T-helper 1 cell treated with Interleukin-12 subunit alpha and Interleukin-12 subunit beta and Interleukin-4 antibody, amounts not matched to agents 30 μg/mL and 1 μg/mL, for 36 hours (primary cell): ENCODE results near the gene NUTM2A.
"Not testable (repeated sequence)": the region's sequence is repeated elsewhere in the genome, so short reads cannot be mapped to it uniquely, and the experiment has no call there.

ENCODE experiments used
- H3K27ac Mint-ChIP-seq: one replicate; pipeline ENCODE4 v1.8.0; 2021; ENCODE audit warnings: mild to moderate bottlenecking, mixed read lengths
- H3K27me3 Mint-ChIP-seq: one replicate; pipeline ENCODE4 v1.8.0; 2021; ENCODE audit warnings: low read depth, mixed read lengths
- H3K36me3 Mint-ChIP-seq: one replicate; pipeline ENCODE4 v1.8.0; 2021; ENCODE audit warnings: low read depth, mixed read lengths
- H3K4me1 Mint-ChIP-seq: one replicate; pipeline ENCODE4 v1.8.0; 2021; ENCODE audit warnings: low read depth, mixed read lengths
- H3K4me3 Mint-ChIP-seq: one replicate; pipeline ENCODE4 v1.8.0; 2021; ENCODE audit warnings: mild to moderate bottlenecking, moderate library complexity, mixed read lengths
- H3K9me3 Mint-ChIP-seq: one replicate; pipeline ENCODE4 v1.8.0; 2021; ENCODE audit warnings: mixed read lengths

The NUTM2A gene

DNA sequence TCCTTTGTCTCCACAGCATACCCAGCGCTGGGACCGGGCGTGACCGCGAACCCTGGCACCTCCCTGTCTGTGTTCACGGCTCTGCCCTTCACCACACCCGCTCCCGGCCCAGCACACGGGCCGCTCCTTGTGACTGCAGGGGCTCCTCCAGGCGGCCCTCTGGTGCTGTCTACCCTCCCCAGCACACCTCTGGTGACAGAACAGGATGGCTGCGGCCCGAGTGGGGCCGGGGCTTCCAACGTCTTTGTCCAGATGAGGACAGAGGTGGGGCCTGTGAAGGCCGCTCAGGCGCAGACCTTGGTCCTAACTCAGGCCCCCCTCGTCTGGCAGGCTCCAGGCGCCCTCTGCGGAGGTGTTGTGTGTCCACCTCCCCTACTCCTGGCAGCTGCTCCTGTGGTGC, 3.0 kb downstream of the NUTM2A start:
- H3K4me3 Mint-ChIP-seq, H3K36me3 Mint-ChIP-seq, H3K9me3 Mint-ChIP-seq, H3K27me3 Mint-ChIP-seq, H3K27ac Mint-ChIP-seq, H3K4me1 Mint-ChIP-seq: not testable (repeated sequence)

DNA sequence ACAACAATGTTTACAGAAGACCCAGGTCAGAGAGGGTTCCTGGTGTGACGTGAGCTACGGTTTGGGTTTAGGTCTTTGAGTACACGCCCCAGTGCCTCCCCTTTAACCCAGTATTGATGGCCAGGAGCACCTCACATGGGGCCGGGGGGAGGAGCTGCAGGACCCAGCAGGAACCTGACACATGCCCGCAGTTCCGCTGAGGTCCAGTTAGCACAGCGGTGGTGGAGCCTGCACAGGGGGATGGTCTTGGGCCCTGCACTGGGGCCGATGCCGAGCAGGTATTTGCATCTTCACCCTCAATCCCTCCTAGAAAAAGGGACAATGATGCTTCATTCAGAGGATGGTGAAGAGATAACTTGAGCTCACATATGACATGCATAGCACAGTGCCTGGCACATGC, 4.0 kb downstream of the NUTM2A start:
- not testable (repeated sequence) for H3K9me3 Mint-ChIP-seq, H3K4me3 Mint-ChIP-seq, H3K27me3 Mint-ChIP-seq, H3K4me1 Mint-ChIP-seq, H3K27ac Mint-ChIP-seq, H3K36me3 Mint-ChIP-seq

DNA sequence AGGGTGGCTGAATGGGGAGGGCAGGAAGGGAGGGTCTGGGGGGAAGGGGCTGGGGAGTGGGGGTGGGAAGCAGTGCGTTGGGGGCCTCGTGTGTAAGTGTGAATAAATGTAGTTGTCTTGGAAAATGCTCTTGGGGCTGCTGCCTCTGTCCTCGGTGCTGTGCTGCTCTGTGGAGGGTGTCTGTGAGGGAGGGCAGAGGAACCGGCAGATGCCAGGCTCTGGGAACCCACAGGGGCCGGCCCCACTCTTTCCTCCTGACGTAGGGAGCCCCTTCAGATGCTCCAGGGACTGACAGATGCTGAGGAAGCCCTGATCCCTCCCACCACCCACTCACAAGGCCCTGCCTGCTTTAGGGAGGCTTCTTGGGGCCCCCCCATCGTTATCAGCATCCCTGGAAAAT, 9.6 kb downstream of the NUTM2A start:
- H3K27ac Mint-ChIP-seq, H3K9me3 Mint-ChIP-seq, H3K27me3 Mint-ChIP-seq, H3K36me3 Mint-ChIP-seq, H3K4me1 Mint-ChIP-seq, H3K4me3 Mint-ChIP-seq: not testable (repeated sequence)

DNA sequence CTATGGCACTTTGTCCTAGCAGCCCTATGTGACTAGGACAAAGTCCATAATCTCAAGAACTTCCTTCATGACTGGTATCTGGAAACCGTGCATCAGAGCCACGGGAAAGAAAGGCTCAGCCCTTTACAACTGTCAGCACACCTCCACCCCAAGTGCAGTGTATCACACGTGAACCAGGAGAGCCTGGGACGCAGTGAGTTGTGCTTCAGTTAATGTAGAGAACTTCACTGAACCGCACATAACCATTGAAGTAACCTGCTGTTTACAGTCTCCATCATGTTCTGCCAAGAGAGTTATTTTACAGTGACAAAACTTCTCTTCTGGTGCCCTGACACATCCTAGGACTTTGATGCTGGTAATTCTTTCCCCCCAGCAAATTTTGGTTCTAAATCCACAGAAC, 12.0 kb downstream of the NUTM2A start:
- not testable (repeated sequence) for H3K36me3 Mint-ChIP-seq, H3K4me1 Mint-ChIP-seq, H3K9me3 Mint-ChIP-seq, H3K27me3 Mint-ChIP-seq, H3K27ac Mint-ChIP-seq, H3K4me3 Mint-ChIP-seq

DNA sequence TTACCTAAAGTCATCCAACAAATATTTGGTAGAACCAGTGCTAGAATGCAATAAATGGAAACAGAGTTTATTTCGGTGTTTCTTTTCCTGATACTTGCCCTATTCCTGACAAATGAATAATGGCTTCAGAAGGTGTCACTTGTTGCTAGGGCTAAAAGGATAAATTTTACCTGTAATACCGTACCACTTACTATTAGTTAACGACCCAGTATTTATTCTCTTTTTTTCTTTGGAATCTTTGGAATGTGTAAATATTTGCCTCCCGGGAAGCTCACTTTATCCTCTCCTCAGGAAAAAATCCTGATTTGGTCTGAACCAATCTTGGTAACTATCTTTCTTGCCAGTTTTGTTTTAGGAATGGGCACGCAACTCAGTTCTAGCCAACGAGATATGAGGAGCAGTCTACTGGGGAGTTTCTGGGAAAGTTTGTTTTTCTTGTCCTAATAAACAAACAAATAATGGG, 14.1 kb downstream of the NUTM2A start:
- H3K9me3 Mint-ChIP-seq, H3K4me3 Mint-ChIP-seq, H3K27me3 Mint-ChIP-seq, H3K27ac Mint-ChIP-seq, H3K4me1 Mint-ChIP-seq, H3K36me3 Mint-ChIP-seq: not testable (repeated sequence)

DNA sequence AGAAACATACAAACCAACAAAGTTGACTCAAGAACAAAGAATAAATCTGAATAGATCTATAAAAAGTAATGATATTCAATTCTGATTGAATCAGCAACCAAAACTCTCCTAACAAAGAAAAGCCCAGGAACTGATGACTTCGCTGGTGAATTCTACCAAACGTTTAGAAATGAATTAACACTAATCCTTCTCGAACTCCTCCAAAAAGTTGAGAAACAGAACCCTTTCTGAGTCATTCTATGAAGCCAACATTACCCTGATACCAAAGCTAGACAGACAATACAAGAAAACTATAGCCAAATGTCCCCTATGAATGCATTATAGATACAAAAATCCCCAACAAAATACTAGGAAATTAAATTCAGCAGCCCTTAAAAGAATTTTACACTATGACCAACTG, 16.9 kb downstream of the NUTM2A start:
- H3K4me1 Mint-ChIP-seq, H3K27ac Mint-ChIP-seq, H3K27me3 Mint-ChIP-seq, H3K9me3 Mint-ChIP-seq, H3K4me3 Mint-ChIP-seq, H3K36me3 Mint-ChIP-seq: not testable (repeated sequence)

DNA sequence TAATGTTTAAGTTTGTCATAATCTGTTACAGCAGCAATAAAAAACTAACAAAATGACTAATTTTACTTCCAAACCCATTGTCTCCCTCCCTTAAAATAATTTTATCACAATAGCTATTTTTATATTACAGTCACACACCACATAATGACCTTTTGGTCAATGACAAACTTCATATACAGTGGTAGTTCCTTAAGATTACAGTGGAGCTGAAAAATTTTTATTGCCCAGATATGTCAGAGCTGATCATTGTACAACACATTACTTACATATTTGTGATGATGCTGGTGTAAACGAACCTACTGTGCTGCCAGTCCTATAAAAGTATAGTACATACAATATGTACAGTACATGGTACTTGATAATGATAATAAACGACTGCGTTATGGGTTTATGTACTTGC, 22.1 kb downstream of the NUTM2A start:
- not testable (repeated sequence) for H3K27ac Mint-ChIP-seq, H3K4me3 Mint-ChIP-seq, H3K36me3 Mint-ChIP-seq, H3K27me3 Mint-ChIP-seq, H3K4me1 Mint-ChIP-seq, H3K9me3 Mint-ChIP-seq

DNA sequence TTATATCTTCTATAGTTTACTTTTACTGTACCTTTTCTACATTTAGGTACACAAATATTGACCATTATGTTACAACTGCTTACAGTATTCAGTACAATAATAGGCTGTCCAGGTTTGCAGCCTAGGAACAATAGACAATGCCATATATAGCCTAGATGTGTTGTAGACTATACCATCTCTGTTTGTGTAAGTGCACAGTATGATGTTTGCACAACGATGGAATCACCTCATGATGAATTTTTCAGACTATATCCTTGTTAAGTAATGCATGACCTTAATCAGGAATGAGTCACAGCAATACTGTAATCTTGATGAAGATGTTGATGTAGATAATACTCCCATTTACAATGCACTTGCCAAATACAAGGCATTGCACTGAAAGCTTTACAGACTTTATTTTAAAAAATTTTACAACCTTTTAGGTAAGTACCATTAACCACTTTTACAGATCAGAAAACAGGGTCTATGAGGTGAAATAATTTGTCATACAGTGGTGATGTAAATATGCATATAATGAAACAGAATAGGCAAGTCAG, 23.6 kb downstream of the NUTM2A start:
- not testable (repeated sequence) for H3K27ac Mint-ChIP-seq, H3K36me3 Mint-ChIP-seq, H3K9me3 Mint-ChIP-seq, H3K4me1 Mint-ChIP-seq, H3K4me3 Mint-ChIP-seq, H3K27me3 Mint-ChIP-seq

DNA sequence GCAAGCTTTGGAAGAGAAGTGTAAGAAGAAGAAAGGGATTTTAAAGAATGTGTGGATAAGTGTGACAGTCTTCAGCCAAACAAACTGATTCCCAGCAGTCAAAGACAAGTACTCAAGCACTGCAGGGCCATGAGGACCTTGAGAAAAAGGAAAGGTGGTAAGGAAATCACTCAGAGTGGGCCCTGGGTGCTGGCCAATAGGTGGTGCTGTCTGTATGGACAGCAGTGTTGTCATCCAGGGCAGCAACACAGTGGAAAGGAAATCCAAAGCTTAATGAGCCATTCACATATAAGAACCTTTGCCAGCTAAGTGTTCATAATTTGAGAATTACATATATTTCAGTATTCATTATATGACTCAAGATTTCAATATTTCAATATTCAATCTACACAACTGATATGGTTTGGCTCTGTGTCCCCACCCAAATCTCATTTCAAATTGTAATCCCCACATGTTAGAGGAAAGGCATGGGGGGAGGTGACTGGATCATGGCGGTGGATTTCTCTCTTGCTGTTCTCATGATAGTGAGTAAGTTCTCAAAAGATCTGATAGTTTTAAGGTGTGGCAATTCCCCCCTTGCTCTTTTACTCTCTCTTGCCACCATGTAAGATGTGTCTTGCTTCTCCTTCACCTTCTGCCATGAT, 55.6 kb downstream of the NUTM2A start:
- not testable (repeated sequence) for H3K36me3 Mint-ChIP-seq, H3K27me3 Mint-ChIP-seq, H3K4me1 Mint-ChIP-seq, H3K9me3 Mint-ChIP-seq, H3K27ac Mint-ChIP-seq, H3K4me3 Mint-ChIP-seq
